Smooth muscle cell (in vitro differentiated cells): Measurements from ENCODE around the gene SSTR5. TPM values are rescaled to one million over a fixed set of nuclear protein-coding genes. Genes with fewer than 3 reads are reported as not detected.

Experiments
- DNase-seq: peaks from one replicate; lab custom pipeline; 2025; ENCODE audit not compliant: unreplicated experiment; lab: John Stamatoyannopoulos, UW
- H2AFZ ChIP-seq: fragments of 200-600 bp; sonication (generic); 2 replicates; pipeline ENCODE4 v1.6.0; 2016; ENCODE audit warnings: antibody characterized with exemption, low read depth, mild to moderate bottlenecking
- H3F3A ChIP-seq: fragments of 200-600 bp; sonication (generic); 2 replicates; pipeline ENCODE4 v1.6.0; 2017; ENCODE audit warnings: antibody characterized with exemption, low read depth
- H3K27ac ChIP-seq: fragments of 200-600 bp; sonication (generic); 2 replicates; pipeline ENCODE4 v1.5.1; 2016; ENCODE audit warnings: low read depth, mild to moderate bottlenecking
- H3K27me3 ChIP-seq: fragments of 200-600 bp; sonication (generic); 2 replicates; pipeline ENCODE4 v1.6.1; 2016; ENCODE audit warnings: low read depth, mild to moderate bottlenecking
- H3K36me3 ChIP-seq: fragments of 200-600 bp; sonication (generic); 2 replicates; pipeline ENCODE4 v1.5.1; 2016; ENCODE audit warnings: low read depth
- H3K4me1 ChIP-seq: fragments of 200-600 bp; sonication (generic); 2 replicates; pipeline ENCODE4 v1.5.1; 2016; ENCODE audit warnings: low read depth
- H3K4me2 ChIP-seq: fragments of 200-600 bp; sonication (generic); 2 replicates; pipeline ENCODE4 v1.6.0; 2016; ENCODE audit warnings: mild to moderate bottlenecking
- H3K4me3 ChIP-seq: fragments of 200-600 bp; sonication (generic); 2 replicates; pipeline ENCODE4 v1.5.1; 2016; ENCODE audit warnings: mild to moderate bottlenecking
- H3K79me2 ChIP-seq: fragments of 200-600 bp; sonication (generic); 2 replicates; pipeline ENCODE4 v1.6.0; 2016; ENCODE audit warnings: low read depth, mild to moderate bottlenecking
- H3K9ac ChIP-seq: fragments of 200-600 bp; sonication (generic); 2 replicates; pipeline ENCODE4 v1.6.0; 2016; ENCODE audit warnings: low read depth
- H3K9me3 ChIP-seq: fragments of 200-600 bp; sonication (generic); replicated peaks from 2 replicates; pipeline ENCODE4 v1.5.1; 2016; ENCODE audit warnings: low read depth
- H4K20me1 ChIP-seq: fragments of 200-600 bp; sonication (generic); 2 replicates; pipeline ENCODE4 v1.6.0; 2016; ENCODE audit warnings: low read depth
- CTCF ChIP-seq: fragments of 200-600 bp; sonication (generic); IDR thresholded peaks from 2 replicates; pipeline ENCODE4 v1.5.1; 2017; ENCODE audit warnings: borderline replicate concordance, mild to moderate bottlenecking, antibody characterized with exemption; ENCODE audit not compliant: insufficient read depth, poor library complexity, severe bottlenecking
- WGBS: methylation state at CpG from one replicate; pipeline ENCODE4 v1.1.7; 2016; ENCODE audit warnings: low lambda C conversion rate; 5-methylcytosine and 5-hydroxymethylcytosine counted together
- polyA plus RNA-seq: library from polyadenylated mRNA; unstranded; fragments of >200 nt; fragmentation: Nextera tagmentation; extraction: Ambion mirVana; gene quantifications from 2 replicates; pipeline ENCODE4 v1.2.1, GENCODE V29; 2016
- total RNA-seq: library from RNA; depleted of rRNA; stranded (reverse); fragments of >200 nt; gene quantifications from 2 replicates; pipeline ENCODE4 v1.2.3, GENCODE V29; 2014

Gene SSTR5
- total and polyA plus RNA-seq, 2 experiments from 2014 or later: not detected

DNA sequence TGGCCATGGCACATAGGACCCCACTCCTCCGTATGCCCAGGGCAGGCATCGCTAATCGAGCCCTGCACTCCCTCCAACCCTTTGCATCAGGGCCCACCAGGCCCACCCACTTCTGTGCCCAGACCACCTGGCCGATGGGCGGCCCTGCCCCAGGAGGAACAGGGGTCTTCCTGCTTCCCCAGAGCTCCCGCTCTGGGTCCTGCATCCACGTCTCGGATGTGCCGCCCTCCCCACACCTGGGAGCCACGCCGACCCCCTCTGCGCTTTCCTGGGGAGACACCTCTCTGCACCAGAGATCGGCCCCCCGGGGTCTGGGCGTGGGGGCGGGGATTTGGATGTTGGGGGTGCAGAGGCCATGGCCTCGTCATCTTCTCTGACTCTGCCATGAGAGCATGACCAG is 21.1 kb upstream of the SSTR5 start:
- Histone ChIP-seq H3F3A (no peaks in the 10 kb centered on the region), H3K9me3 (no peaks in the 10 kb centered on the region), H3K4me2 (no peak overlapping the region), H3K4me3 (no peak overlapping the region), H3K9ac (no peak overlapping the region), H2AFZ (no peak overlapping the region), H3K4me1 (no peaks in the 10 kb centered on the region), H3K27me3 (no peaks in the 10 kb centered on the region), H4K20me1 (no peaks in the 10 kb centered on the region), H3K27ac (no peak overlapping the region), H3K79me2 (no peaks in the 10 kb centered on the region), H3K36me3 (no peaks in the 10 kb centered on the region)
- WGBS: 94% methylated on average over 17 of the region's 17 CpGs
- DNase-seq: no peak
- TF ChIP-seq CTCF: no peak

GRCh38 chr16:1052721-1053120 is 19.8 kb upstream of the SSTR5 start:
- H3K9ac ChIP-seq: no peak overlapping the region

DNA sequence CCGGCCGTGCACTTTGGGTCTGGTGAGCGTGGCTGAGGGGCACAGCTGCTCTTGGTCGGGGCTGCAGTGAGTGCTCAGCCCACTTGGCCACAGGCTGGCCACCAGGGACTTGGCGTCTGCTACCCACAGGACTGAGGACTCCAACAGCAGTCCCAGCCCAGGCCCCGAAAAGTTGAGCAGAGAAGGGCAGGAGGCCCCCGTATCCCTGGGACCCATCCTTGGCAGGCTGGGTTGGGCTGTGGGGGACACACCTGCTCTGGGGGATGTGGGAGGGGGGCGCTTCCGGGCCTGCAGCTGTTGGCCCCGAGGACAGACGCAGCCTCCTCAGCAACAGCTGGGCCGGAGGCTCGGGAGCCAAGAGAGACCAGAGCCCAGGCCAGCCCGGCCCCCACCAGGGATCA is 19.4 kb upstream of the SSTR5 start:
- DNase-seq: no peak
- Histone ChIP-seq H2AFZ (no peak overlapping the region), H3K79me2 (no peaks in the 10 kb centered on the region), H3K4me1 (no peaks in the 10 kb centered on the region), H4K20me1 (no peaks in the 10 kb centered on the region), H3K4me2 (no peak overlapping the region), H3K9me3 (no peaks in the 10 kb centered on the region), H3K9ac (no peak overlapping the region), H3K36me3 (no peaks in the 10 kb centered on the region), H3K4me3 (no peak overlapping the region), H3K27ac (no peak overlapping the region), H3K27me3 (no peaks in the 10 kb centered on the region), H3F3A (no peaks in the 10 kb centered on the region)
- no peak for TF ChIP-seq CTCF
- 98% methylated on average over 6 of the region's 14 CpGs for WGBS

More at GRCh38 chr16:1052721-1053120, 19.8 kb upstream of the SSTR5 start:
- Histone ChIP-seq H3K27me3 (no peaks in the 10 kb centered on the region), H3F3A (no peaks in the 10 kb centered on the region), H3K9me3 (no peaks in the 10 kb centered on the region), H3K36me3 (no peaks in the 10 kb centered on the region), H3K4me1 (no peaks in the 10 kb centered on the region), H3K4me3 (no peak overlapping the region), H3K27ac (no peak overlapping the region), H3K4me2 (no peak overlapping the region), H2AFZ (no peak overlapping the region), H4K20me1 (no peaks in the 10 kb centered on the region), H3K79me2 (no peaks in the 10 kb centered on the region)
- TF ChIP-seq CTCF: no peak
- DNase-seq: no peak
- WGBS: 90% methylated on average over 9 of the region's 9 CpGs

- TF ChIP-seq CTCF: no peak
- Histone ChIP-seq H3K9me3 (no peaks in the 10 kb centered on the region), H2AFZ (no peak overlapping the region), H3K27ac (no peak overlapping the region), H3K9ac (no peak overlapping the region), H4K20me1 (no peaks in the 10 kb centered on the region), H3K79me2 (no peaks in the 10 kb centered on the region), H3K4me2 (no peak overlapping the region), H3K4me3 (no peak overlapping the region), H3F3A (no peaks in the 10 kb centered on the region), H3K36me3 (no peaks in the 10 kb centered on the region), H3K27me3 (no peaks in the 10 kb centered on the region), H3K4me1 (no peaks in the 10 kb centered on the region)
- no peak for DNase-seq
- WGBS: 91% methylated on average over 19 of the region's 21 CpGs
These were observed 18.7 kb upstream of the SSTR5 start for GRCh38 chr16:1053700-1054368.
